Astrocyte of the hippocampus (primary cell): Measurements from ENCODE around the gene FBXO41.

Experiments used
- DNase-seq: peaks from one replicate; pipeline ENCODE4 v3.0.0; 2011; ENCODE audit warnings: low read depth, low spot score

FBXO41 gene, protein sequence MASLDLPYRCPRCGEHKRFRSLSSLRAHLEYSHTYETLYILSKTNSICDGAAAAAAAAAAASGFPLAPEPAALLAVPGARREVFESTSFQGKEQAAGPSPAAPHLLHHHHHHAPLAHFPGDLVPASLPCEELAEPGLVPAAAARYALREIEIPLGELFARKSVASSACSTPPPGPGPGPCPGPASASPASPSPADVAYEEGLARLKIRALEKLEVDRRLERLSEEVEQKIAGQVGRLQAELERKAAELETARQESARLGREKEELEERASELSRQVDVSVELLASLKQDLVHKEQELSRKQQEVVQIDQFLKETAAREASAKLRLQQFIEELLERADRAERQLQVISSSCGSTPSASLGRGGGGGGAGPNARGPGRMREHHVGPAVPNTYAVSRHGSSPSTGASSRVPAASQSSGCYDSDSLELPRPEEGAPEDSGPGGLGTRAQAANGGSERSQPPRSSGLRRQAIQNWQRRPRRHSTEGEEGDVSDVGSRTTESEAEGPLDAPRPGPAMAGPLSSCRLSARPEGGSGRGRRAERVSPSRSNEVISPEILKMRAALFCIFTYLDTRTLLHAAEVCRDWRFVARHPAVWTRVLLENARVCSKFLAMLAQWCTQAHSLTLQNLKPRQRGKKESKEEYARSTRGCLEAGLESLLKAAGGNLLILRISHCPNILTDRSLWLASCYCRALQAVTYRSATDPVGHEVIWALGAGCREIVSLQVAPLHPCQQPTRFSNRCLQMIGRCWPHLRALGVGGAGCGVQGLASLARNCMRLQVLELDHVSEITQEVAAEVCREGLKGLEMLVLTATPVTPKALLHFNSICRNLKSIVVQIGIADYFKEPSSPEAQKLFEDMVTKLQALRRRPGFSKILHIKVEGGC

GRCh38 chr2:73284296-73285158 lies at the start of gene FBXO41:
TSS of gene FBXO41 (minus strand) at chr2:73284478. CDS start at chr2:73269630, 14,848 bp downstream.
- DNase-seq, result peak; percentile 62

GRCh38 chr2:73334045-73334444 lies 49.8 kb upstream of the FBXO41 start:
- no peak for DNase-seq

DNA sequence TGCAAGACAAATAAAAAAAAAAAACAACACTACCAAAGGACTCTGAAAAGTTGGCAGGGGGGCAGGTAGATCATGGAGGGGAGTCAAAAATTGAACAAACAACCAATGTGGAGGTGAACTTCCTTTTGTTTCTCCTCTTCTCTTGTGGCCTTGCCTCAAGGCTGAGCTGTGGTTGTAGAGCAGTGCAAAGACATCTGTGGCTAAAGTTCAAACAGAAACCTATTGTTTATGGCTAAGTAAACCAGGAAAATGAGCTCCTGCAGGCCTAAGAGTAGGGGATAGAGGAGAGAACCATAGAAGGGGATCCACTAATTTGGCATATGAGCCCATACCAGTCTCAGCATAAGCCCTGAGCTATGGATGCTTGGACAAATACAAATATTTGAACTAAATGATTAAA lies 49.3 kb upstream of the FBXO41 start:
- DNase-seq, result no peak

GRCh38 chr2:73324126-73324725 lies 39.9 kb upstream of the FBXO41 start:
- DNase-seq, result peak; percentile 3

GRCh38 chr2:73323551-73323950 lies 39.3 kb upstream of the FBXO41 start:
- no peak for DNase-seq

GRCh38 chr2:73314441-73314840 lies 30.2 kb upstream of the FBXO41 start:
- DNase-seq, result no peak

- no peak for DNase-seq
Observed at GRCh38 chr2:73307720-73308119, 23.4 kb upstream of the FBXO41 start.

GRCh38 chr2:73301636-73302035 lies 17.4 kb upstream of the FBXO41 start:
- no peak for DNase-seq

GRCh38 chr2:73300926-73301325 lies 16.6 kb upstream of the FBXO41 start:
- DNase-seq, result no peak

GRCh38 chr2:73297586-73297985 lies 13.3 kb upstream of the FBXO41 start:
- no peak for DNase-seq

GRCh38 chr2:73297151-73297559 lies 12.9 kb upstream of the FBXO41 start:
- DNase-seq, result peak; percentile 28

DNA sequence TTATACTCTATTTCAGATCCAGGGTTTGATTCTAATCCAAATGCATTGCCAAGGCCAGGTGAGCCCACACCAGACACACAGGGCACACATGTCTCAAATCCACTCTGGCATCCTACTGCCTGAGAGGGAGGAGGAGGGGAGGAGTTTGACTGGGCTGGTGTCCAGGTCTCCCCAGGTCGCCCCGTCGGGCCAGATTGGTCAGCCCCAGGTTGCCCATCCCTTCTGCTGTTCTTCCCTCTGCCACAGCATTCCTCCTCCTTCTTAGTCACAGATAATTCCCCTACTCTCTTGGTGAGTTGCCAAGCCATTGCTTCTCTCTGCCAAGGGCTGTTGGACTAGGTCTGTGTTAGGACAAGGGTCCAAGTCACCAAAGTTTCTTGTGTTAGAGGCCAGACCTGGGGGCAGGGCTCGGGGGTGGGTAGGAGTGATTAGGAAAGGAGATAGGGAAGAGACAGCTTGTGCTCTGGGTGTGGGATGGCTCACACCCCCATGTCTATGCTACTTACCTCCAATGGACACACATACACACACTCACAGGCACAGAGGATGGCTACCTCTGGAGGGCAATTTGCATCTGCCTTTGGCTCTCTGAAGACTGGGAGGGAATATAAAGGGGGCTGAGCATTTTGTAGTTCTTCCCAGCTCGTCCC lies 11.6 kb upstream of the FBXO41 start:
- DNase-seq, result peak; percentile 17

DNA sequence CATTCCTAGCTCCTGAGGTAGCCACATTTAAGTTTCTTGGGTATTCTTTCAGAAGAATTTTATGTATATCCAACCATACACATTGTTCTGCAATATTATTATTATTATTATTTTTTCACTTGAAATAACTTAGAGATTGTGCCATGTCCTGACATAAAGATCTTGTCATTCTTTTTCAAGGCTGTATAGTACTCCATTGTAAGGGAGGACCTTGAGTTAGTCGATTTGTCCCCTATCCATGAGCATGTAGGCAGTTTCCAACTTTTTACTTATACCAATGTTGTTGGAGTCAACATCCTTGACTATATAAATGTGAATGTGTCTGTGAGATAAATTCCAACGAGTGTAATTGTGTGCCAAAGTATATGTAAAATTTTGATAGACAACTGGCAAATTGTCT lies 10.0 kb upstream of the FBXO41 start:
- no peak for DNase-seq

DNA sequence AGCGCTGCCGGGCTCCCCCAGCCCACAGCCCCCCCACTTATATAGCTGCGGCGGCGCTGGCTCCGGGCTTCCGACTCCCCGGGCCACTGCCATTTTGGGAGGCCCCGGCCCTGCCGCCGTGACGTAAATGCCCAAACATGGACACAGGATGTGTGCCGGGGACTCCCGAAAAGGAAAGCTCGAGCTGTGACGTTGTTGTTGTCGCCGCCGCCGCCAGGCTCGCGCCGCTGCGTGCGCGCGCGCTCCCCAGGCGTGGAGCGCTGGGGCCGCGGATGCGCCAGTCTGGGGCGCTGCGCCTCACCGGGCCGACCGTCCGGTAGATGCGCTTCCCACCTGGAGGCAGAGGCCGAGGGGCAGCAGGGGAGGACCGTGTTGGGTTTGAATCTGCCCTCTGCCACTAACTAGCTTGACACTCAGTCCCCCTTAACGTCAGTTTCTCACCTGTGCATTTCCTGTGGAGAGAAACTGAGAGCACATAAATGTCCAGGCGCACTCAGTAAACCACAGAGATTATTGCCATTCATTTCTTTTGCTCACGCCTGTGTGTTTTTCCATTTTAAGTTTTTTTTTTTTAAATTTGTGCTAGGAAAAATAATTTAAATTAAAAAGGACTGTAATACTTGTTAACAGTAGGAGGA lies 9.4 kb upstream of the FBXO41 start, which contains the start of gene EGR4:
TSS of gene EGR4 (minus strand) at position 15 of the 638 bp plus-strand sequence. CDS start 231 bp downstream, outside the sequence.
- peak; percentile 86 for DNase-seq

DNA sequence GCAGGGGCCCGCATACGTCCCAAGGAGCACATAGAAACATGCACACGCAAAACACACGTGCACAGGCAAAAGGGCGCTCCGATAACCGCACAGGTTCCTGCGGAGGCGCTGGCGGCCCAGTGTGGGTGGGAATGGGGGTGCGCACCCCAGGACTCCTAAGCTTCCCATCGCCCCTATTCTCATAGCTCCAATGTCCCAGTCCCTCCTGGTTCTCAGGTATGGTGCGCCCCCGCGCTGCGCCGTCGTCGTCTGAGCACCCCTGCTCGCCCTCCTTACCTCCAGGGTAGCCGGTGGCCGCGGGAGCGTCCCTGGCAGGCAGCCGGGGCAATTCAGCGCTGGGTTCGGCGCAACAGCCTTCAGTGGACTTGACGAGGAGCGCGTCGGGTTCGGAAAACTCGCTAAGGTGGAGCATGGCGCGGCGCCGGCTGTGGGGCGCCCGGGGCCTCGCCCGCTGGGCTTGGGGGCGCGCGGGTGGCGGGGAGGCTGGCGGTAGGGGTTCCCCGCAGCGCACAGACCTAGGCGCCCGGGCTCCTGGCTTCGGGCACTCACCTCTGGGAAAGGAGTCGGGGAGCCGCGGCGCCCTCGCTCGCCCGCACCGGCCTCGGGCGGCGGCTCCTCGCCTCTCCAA lies 8.7 kb upstream of the FBXO41 start:
- DNase-seq, result peak; percentile 18

GRCh38 chr2:73292316-73292905 lies 8.1 kb upstream of the FBXO41 start:
- DNase-seq, result peak; percentile 4

GRCh38 chr2:73291461-73292315 lies 7.4 kb upstream of the FBXO41 start:
- DNase-seq, result peak; percentile 43

DNA sequence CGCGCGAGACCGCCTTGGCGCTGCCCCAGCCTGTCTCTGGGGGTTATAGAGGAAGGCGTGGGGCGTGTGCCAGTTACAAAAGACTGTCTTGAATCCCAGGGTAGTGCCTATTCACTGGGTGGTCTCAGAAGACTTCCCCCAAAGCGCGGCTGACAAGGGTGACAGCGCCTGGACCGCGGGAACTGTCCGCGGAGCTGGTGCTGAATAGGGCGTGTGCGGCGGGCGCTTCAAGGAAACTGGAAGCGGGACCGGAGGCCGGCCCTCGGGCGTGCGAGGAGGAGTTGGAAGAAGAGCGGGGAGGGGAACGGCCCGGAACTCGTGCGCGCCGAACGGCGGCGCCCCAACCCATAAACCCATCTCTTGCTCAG lies 6.8 kb upstream of the FBXO41 start:
- peak; percentile 85 for DNase-seq
